Hepatocyte (in vitro differentiated cells): Measurements from ENCODE around the gene TM4SF4. TPM values are rescaled to one million over a fixed set of nuclear protein-coding genes. Genes with fewer than 3 reads are reported as not detected.

ENCODE experiments used
- DNase-seq: peaks from one replicate; pipeline ENCODE4 v3.0.0-alpha.2; 2016; ENCODE audit warnings: low spot score
- H2AFZ ChIP-seq: fragments of 200-600 bp; sonication (generic); 2 replicates; pipeline ENCODE4 v1.6.0; 2016; ENCODE audit warnings: antibody characterized with exemption, mild to moderate bottlenecking
- H3K27ac ChIP-seq: fragments of 200-600 bp; sonication (generic); 2 replicates; pipeline ENCODE4 v1.5.1; 2016; ENCODE audit warnings: mild to moderate bottlenecking
- H3K27me3 ChIP-seq: fragments of 200-600 bp; sonication (generic); 2 replicates; pipeline ENCODE4 v1.6.1; 2016
- H3K36me3 ChIP-seq: fragments of 200-600 bp; sonication (generic); replicated peaks from 2 replicates; pipeline ENCODE4 v1.5.1; 2016; ENCODE audit warnings: low read depth; ENCODE audit not compliant: insufficient read depth
- H3K4me1 ChIP-seq: fragments of 200-600 bp; sonication (generic); 2 replicates; pipeline ENCODE4 v1.5.1; 2016; ENCODE audit warnings: mild to moderate bottlenecking, moderate library complexity; ENCODE audit not compliant: insufficient read depth
- H3K4me2 ChIP-seq: fragments of 200-600 bp; sonication (generic); 2 replicates; pipeline ENCODE4 v1.6.0; 2016
- H3K4me3 ChIP-seq: fragments of 200-600 bp; sonication (generic); 2 replicates; pipeline ENCODE4 v1.5.1; 2016; ENCODE audit warnings: mild to moderate bottlenecking
- H3K79me2 ChIP-seq: fragments of 200-600 bp; sonication (generic); 2 replicates; pipeline ENCODE4 v1.6.0; 2017; ENCODE audit warnings: mild to moderate bottlenecking
- H3K9me2 ChIP-seq: fragments of 200-600 bp; sonication (generic); replicated peaks from 2 replicates; pipeline ENCODE4 v1.6.0; 2017; ENCODE audit warnings: mild to moderate bottlenecking; ENCODE audit not compliant: insufficient read depth
- H3K9me3 ChIP-seq: fragments of 200-600 bp; sonication (generic); 2 replicates; pipeline ENCODE4 v1.5.1; 2016; ENCODE audit warnings: low read depth, mild to moderate bottlenecking
- H4K20me1 ChIP-seq: fragments of 200-600 bp; sonication (generic); 2 replicates; pipeline ENCODE4 v1.6.0; 2016; ENCODE audit warnings: mild to moderate bottlenecking; ENCODE audit not compliant: insufficient read depth, poor library complexity, severe bottlenecking
- CTCF ChIP-seq: fragments of 200-600 bp; sonication (generic); IDR thresholded peaks from 2 replicates; pipeline ENCODE4 v1.5.1; 2016; ENCODE audit warnings: antibody characterized with exemption, mild to moderate bottlenecking; ENCODE audit not compliant: poor library complexity
- EZH2 ChIP-seq: fragments of 200-600 bp; sonication (generic); IDR thresholded peaks from 2 replicates; pipeline ENCODE4 v1.6.1; 2016; ENCODE audit warnings: antibody characterized with exemption, mild to moderate bottlenecking, borderline replicate concordance
- EZH2phosphoT487 ChIP-seq: fragments of 200-600 bp; sonication (generic); IDR thresholded peaks from one replicate; pipeline ENCODE4 v1.6.1; 2018; ENCODE audit warnings: antibody characterized with exemption, mild to moderate bottlenecking, low read depth, moderate library complexity; ENCODE audit not compliant: unreplicated experiment, severe bottlenecking
- WGBS: methylation state at CpG from one replicate; pipeline ENCODE4 v1.1.6; 2016; ENCODE audit warnings: low lambda C conversion rate; ENCODE audit errors: missing lambda C conversion rate; 5-methylcytosine and 5-hydroxymethylcytosine counted together
- polyA plus RNA-seq: library from polyadenylated mRNA; unstranded; fragments of >200 nt; fragmentation: Nextera tagmentation; extraction: Ambion mirVana; gene quantifications from 2 replicates; pipeline ENCODE4 v1.2.1, GENCODE V29; 2016
- total RNA-seq: library from RNA; depleted of rRNA; stranded (reverse); fragments of >200 nt; gene quantifications from 2 replicates; pipeline ENCODE4 v1.2.3, GENCODE V29; 2014

TM4SF4 gene
- total and polyA plus RNA-seq, 2 experiments from 2014 or later, result 434 to 763 TPM

GRCh38 chr3:149529099-149529498, 54.6 kb downstream of the TM4SF4 start:
- H3K27ac ChIP-seq, result peak overlapping the region; percentile 64
- no peak overlapping the region for H3K4me2 ChIP-seq
- H2AFZ ChIP-seq, result no peak overlapping the region
- no peak for DNase-seq
- H3K27me3 ChIP-seq, result no peaks in the 10 kb centered on the region
- WGBS, result 76% methylated on average over 2 of the region's 2 CpGs
- H3K9me3 ChIP-seq, result no peaks in the 10 kb centered on the region
- peaks cover 4% of the 10 kb centered on the region for H3K36me3 ChIP-seq
- no peaks in the 10 kb centered on the region for H4K20me1 ChIP-seq
- H3K4me1 ChIP-seq, result peaks cover 13% of the 10 kb centered on the region
- TF ChIP-seq CTCF (no peak), EZH2phosphoT487 (no peak), EZH2 (no peak)
- peaks cover 43% of the 10 kb centered on the region for H3K79me2 ChIP-seq
- no peaks in the 10 kb centered on the region for H3K9me2 ChIP-seq
- H3K4me3 ChIP-seq, result no peak overlapping the region

DNA sequence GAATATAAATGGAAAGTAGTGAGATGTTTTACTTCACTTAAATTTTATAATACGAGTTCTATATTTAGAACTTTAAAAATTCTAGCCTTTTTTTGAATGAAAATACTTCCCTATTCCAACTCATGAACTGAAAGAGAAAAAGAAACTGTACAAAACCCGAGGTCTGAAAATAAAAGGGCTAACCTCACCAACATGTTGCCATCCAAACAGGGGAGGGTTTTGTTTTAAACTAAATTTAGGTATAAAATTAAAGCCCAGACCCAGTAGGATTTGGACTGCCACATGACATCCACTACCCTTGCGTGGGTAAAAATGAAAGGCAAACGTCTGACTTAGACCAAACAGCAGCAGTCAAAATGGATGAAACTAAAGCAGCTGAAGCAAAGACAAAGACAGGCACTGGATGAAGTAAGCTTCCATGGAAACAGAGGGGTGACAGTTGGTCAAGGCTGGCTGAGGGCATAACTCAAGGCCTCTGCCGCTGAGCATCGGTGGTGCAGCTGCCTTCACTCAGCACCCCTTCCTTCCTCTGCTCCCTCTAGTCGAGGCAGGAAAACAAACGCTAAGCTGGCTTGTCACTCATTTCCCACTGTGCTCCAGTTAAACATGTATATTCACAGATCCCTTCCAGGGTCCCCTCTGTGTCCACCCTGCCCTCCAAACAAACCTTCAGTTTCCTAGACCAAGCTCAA, 58.1 kb downstream of the TM4SF4 start:
- peaks cover 57% of the 10 kb centered on the region for H3K79me2 ChIP-seq
- no peak for DNase-seq
- H4K20me1 ChIP-seq, result no peaks in the 10 kb centered on the region
- H3K4me3 ChIP-seq, result no peak overlapping the region
- no peak overlapping the region for H3K27ac ChIP-seq
- H3K9me3 ChIP-seq, result no peaks in the 10 kb centered on the region
- H3K27me3 ChIP-seq, result no peaks in the 10 kb centered on the region
- H3K4me1 ChIP-seq, result peaks cover 36% of the 10 kb centered on the region
- 72% methylated on average over 8 of the region's 8 CpGs for WGBS
- peaks cover 4% of the 10 kb centered on the region for H3K36me3 ChIP-seq
- no peaks in the 10 kb centered on the region for H3K9me2 ChIP-seq
- no peak overlapping the region for H3K4me2 ChIP-seq
- TF ChIP-seq EZH2phosphoT487 (no peak), CTCF (no peak), EZH2 (no peak)
- no peak overlapping the region for H2AFZ ChIP-seq

GRCh38 chr3:149534082-149534481, 59.6 kb downstream of the TM4SF4 start:
- no peaks in the 10 kb centered on the region for H3K27me3 ChIP-seq
- H3K27ac ChIP-seq, result no peak overlapping the region
- 88% methylated on average over 3 of the region's 4 CpGs for WGBS
- H2AFZ ChIP-seq, result no peak overlapping the region
- H3K36me3 ChIP-seq, result peaks cover 4% of the 10 kb centered on the region
- H3K4me2 ChIP-seq, result no peak overlapping the region
- peaks cover 26% of the 10 kb centered on the region for H3K4me1 ChIP-seq
- TF ChIP-seq CTCF (no peak), EZH2phosphoT487 (no peak), EZH2 (no peak)
- H3K9me2 ChIP-seq, result no peaks in the 10 kb centered on the region
- H3K9me3 ChIP-seq, result no peaks in the 10 kb centered on the region
- no peak for DNase-seq
- H3K4me3 ChIP-seq, result no peak overlapping the region
- H4K20me1 ChIP-seq, result no peaks in the 10 kb centered on the region
- peaks cover 64% of the 10 kb centered on the region for H3K79me2 ChIP-seq
